GM19043 (cell line): ENCODE measurements around the gene MARS2.
A peak's percentile ranks its signal among the peaks of the same experiment; 100 is the strongest.
"Not testable (repeated sequence)": the region's sequence is repeated elsewhere in the genome, so short reads cannot be mapped to it uniquely, and the experiment has no call there.

Experiments
- ATAC-seq: cut with Tn5 transposase; IDR thresholded peaks from one replicate; pipeline ENCODE4 v1.9.1; 2021; ENCODE audit warnings: low read depth; ENCODE audit not compliant: unreplicated experiment

MARS2 gene

GRCh38 chr2:197705912-197706838 is 1.0 kb downstream of the MARS2 start:
- no peak for ATAC-seq

- ATAC-seq, result no peak
Observed at GRCh38 chr2:197706839-197707207, 1.7 kb downstream of the MARS2 start.

GRCh38 chr2:197707316-197708213 is 2.4 kb downstream of the MARS2 start:
- no peak for ATAC-seq

- ATAC-seq, result no peak
Observed at GRCh38 chr2:197708331-197708730, 3.2 kb downstream of the MARS2 start.

GRCh38 chr2:197709140-197709539 is 4.0 kb downstream of the MARS2 start:
- not testable (repeated sequence) for ATAC-seq

- ATAC-seq, result peak; percentile 76
Observed at GRCh38 chr2:197710424-197711042, 5.4 kb downstream of the MARS2 start.

GRCh38 chr2:197711578-197711977 is 6.4 kb downstream of the MARS2 start:
- ATAC-seq, result no peak

- ATAC-seq, result no peak
Observed at GRCh38 chr2:197713271-197713670, 8.1 kb downstream of the MARS2 start.

- no peak for ATAC-seq
Observed at GRCh38 chr2:197717863-197718262, 12.7 kb downstream of the MARS2 start.

GRCh38 chr2:197727011-197727410 is 21.8 kb downstream of the MARS2 start:
- no peak for ATAC-seq

- not testable (repeated sequence) for ATAC-seq
Observed at GRCh38 chr2:197728555-197729544, 23.7 kb downstream of the MARS2 start.

- no peak for ATAC-seq
Observed at GRCh38 chr2:197740200-197740599, 35.0 kb downstream of the MARS2 start.
